GM11168 (cell line): ENCODE data around the gene ELMO3.

Experiments used
- in situ Hi-C: fragments of 300-500 bp; cut with MboI; formaldehyde crosslinking; loops from one replicate; pipeline ENCODE4 v1.12.0; 2022; ENCODE audit warnings: low sequenced_read_pairs; ENCODE audit not compliant: unreplicated experiment

The ELMO3 gene

GRCh38 chr16:67235816-67236562 lies 37.1 kb downstream of the ELMO3 start:
- in situ Hi-C loops: no loop called here

- in situ Hi-C loops: no loop called here
Observed at GRCh38 chr16:67236563-67237395, 37.8 kb downstream of the ELMO3 start.

- in situ Hi-C loops: no loop called here
Observed at GRCh38 chr16:67237396-67238277, 38.7 kb downstream of the ELMO3 start.

- in situ Hi-C loops: no loop called here
Observed at GRCh38 chr16:67238278-67238575, 39.3 kb downstream of the ELMO3 start.

- in situ Hi-C loops: no loop called here
Observed at GRCh38 chr16:67238806-67239470, 40.0 kb downstream of the ELMO3 start.

GRCh38 chr16:67240506-67240905 lies 41.6 kb downstream of the ELMO3 start:
- in situ Hi-C loops: no loop called here

- in situ Hi-C loops: no loop called here
Observed at GRCh38 chr16:67241008-67241900, 42.3 kb downstream of the ELMO3 start.

- in situ Hi-C loops: no loop called here
Observed at GRCh38 chr16:67242138-67242730, 43.3 kb downstream of the ELMO3 start.

- in situ Hi-C loops: no loop called here
Observed at GRCh38 chr16:67243481-67243880, 44.5 kb downstream of the ELMO3 start.

GRCh38 chr16:67244387-67245185 lies 45.7 kb downstream of the ELMO3 start:
- in situ Hi-C loops: no loop called here

GRCh38 chr16:67245186-67245585 lies 46.3 kb downstream of the ELMO3 start:
- in situ Hi-C loops: no loop called here

- in situ Hi-C loops: no loop called here
Observed at GRCh38 chr16:67245674-67246080, 46.7 kb downstream of the ELMO3 start.

- in situ Hi-C loops: no loop called here
Observed at GRCh38 chr16:67246081-67246755, 47.3 kb downstream of the ELMO3 start.

- in situ Hi-C loops: no loop called here
Observed at GRCh38 chr16:67246756-67247191, 47.8 kb downstream of the ELMO3 start.

GRCh38 chr16:67247192-67248072 lies 48.5 kb downstream of the ELMO3 start, which contains the start of gene FHOD1:
Gene FHOD1, minus strand, starts transcription at chr16:67247481. Its CDS starts 71 bp downstream, at chr16:67247410.
- in situ Hi-C loops: no loop called here

GRCh38 chr16:67248073-67248400 lies 49.1 kb downstream of the ELMO3 start:
- in situ Hi-C loops: no loop called here
